ENCODE results near the gene TBC1D1.

Gene TBC1D1

GRCh38 chr4:38130884-38131283 lies 240.0 kb downstream of the TBC1D1 start:
- ATAC-seq, result no peak
- TF ChIP-seq CSDC2 (CRISPR knock-in tag; IDR thresholded peaks at IDR 0.05) (no peak), ESRRG (CRISPR knock-in tag; IDR thresholded peaks at IDR 0.05) (no peak), ZFP30 (CRISPR knock-in tag; IDR thresholded peaks at IDR 0.05) (no peak), POU6F1 (CRISPR knock-in tag; IDR thresholded peaks at IDR 0.05; ENCODE audit: borderline replicate concordance, low read depth) (no peak), TOX (CRISPR knock-in tag; IDR thresholded peaks at IDR 0.05; ENCODE audit: borderline replicate concordance) (no peak), ZNF565 (CRISPR knock-in tag; conservative IDR thresholded peaks at IDR 0.05; ENCODE audit: low read depth) (no peak), CREB5 (CRISPR knock-in tag; IDR thresholded peaks at IDR 0.05; ENCODE audit: low read depth) (no peak), TSHZ2 (CRISPR knock-in tag; IDR thresholded peaks at IDR 0.05) (no peak), ZNF70 (CRISPR knock-in tag; IDR thresholded peaks at IDR 0.05) (no peak), PPARA (CRISPR knock-in tag; IDR thresholded peaks at IDR 0.05; ENCODE audit: borderline replicate concordance) (no peak), ARNTL (CRISPR knock-in tag; IDR thresholded peaks at IDR 0.05; ENCODE audit: borderline replicate concordance, low read depth) (no peak), OSR1 (CRISPR knock-in tag; IDR thresholded peaks at IDR 0.05) (no peak), TCF4 (CRISPR knock-in tag; IDR thresholded peaks at IDR 0.05; ENCODE audit: borderline replicate concordance) (no peak), ISL1 (CRISPR knock-in tag; IDR thresholded peaks at IDR 0.05) (no peak), RARB (CRISPR knock-in tag; IDR thresholded peaks at IDR 0.05) (no peak), ZC3H10 (CRISPR knock-in tag; IDR thresholded peaks at IDR 0.05) (no peak), SNAI2 (CRISPR knock-in tag; IDR thresholded peaks at IDR 0.05) (no peak), ZFP3 (CRISPR knock-in tag; IDR thresholded peaks at IDR 0.05) (no peak), PATZ1 (CRISPR knock-in tag; IDR thresholded peaks at IDR 0.05; ENCODE audit: borderline replicate concordance) (no peak)

GRCh38 chr4:38131371-38132091 lies 240.6 kb downstream of the TBC1D1 start:
- ATAC-seq, result no peak
- no peak for TF ChIP-seq ZFP30 (CRISPR knock-in tag; IDR thresholded peaks at IDR 0.05)
- TF ChIP-seq ZFP3 (CRISPR knock-in tag; IDR thresholded peaks at IDR 0.05), result no peak
- no peak for TF ChIP-seq ZNF565 (CRISPR knock-in tag; conservative IDR thresholded peaks at IDR 0.05; ENCODE audit: low read depth)
- TF ChIP-seq CSRNP3 (CRISPR knock-in tag; IDR thresholded peaks at IDR 0.05), result no peak
- no peak for TF ChIP-seq BACH2 (CRISPR knock-in tag; IDR thresholded peaks at IDR 0.05; ENCODE audit: borderline replicate concordance)
- no peak for TF ChIP-seq CSDC2 (CRISPR knock-in tag; IDR thresholded peaks at IDR 0.05)
- TF ChIP-seq PATZ1 (CRISPR knock-in tag; IDR thresholded peaks at IDR 0.05; ENCODE audit: borderline replicate concordance), result no peak
- no peak for TF ChIP-seq CREB5 (CRISPR knock-in tag; IDR thresholded peaks at IDR 0.05; ENCODE audit: low read depth)
- no peak for TF ChIP-seq OSR1 (CRISPR knock-in tag; IDR thresholded peaks at IDR 0.05)
- TF ChIP-seq ESRRG (CRISPR knock-in tag; IDR thresholded peaks at IDR 0.05), result no peak
